HepG2 (cell line): ENCODE results near the gene CCDC106. TPM values are rescaled to one million over a fixed set of nuclear protein-coding genes. Genes with fewer than 3 reads are reported as not detected.

Experiments used
- ATAC-seq: fragments of 200-7000 bp; cut with Tn5 transposase; 3 replicates; pipeline ENCODE4 v1.9.1; 2020; ENCODE audit warnings: mild to moderate bottlenecking, moderate library complexity
- BruUV-seq: library from RNA; stranded (reverse); fragments of 400-500 nt; replicated peaks from 2 replicates; lab custom pipeline; 2021; lab: Mats Ljungman, UMichigan
- CTCF ChIA-PET: fragments of 300-600 bp; formaldehyde crosslinking; extraction: SDS; loops from one replicate; lab custom pipeline; 2021; ENCODE audit warnings: low total read pairs, inconsistent platforms, low intra/inter-chr PET ratio; lab: Yijun Ruan, JAX
- POLR2A ChIA-PET: fragments of 350-600 bp; sonication (Branson Sonifier 250); formaldehyde crosslinking; loops from one replicate; lab custom pipeline; 2020; ENCODE audit warnings: antibody characterized with exemption, inconsistent platforms; lab: Yijun Ruan, JAX
- DNase-seq: peaks from one replicate; pipeline ENCODE4 v3.0.0-alpha.2; 2015; ENCODE audit warnings: low spot score
- FAIRE-seq: peaks from 3 replicates; lab custom pipeline; 2011; peaks lifted over from hg19 to GRCh38; lab: Jason Lieb, UNC
- H2AFZ ChIP-seq: one replicate; pipeline ENCODE4 v1.6.1; 2011; ENCODE audit warnings: low read length, inconsistent platforms
- H3K27ac ChIP-seq: fragments of 300-600 bp; 3 replicates; pipeline ENCODE4 v1.8.0; 2011; ENCODE audit warnings: mixed run types, mild to moderate bottlenecking, mixed read lengths, low read length, inconsistent platforms; ENCODE audit not compliant: insufficient read depth; ENCODE audit errors: extremely low read length
- H3K27me3 ChIP-seq, 2 experiments: fragments of 200-600 bp in 1 of 2; 2 replicates in 1 of 2; 3 replicates in 1 of 2; pipeline versions ENCODE4 v1.6.0 to v1.8.0; 2011; ENCODE audit warnings: low read length in 2 of 2, mild to moderate bottlenecking in 2 of 2, moderate library complexity in 2 of 2, inconsistent platforms in 1 of 2; ENCODE audit not compliant: insufficient read depth in 2 of 2, control insufficient read depth in 1 of 2
- H3K36me3 ChIP-seq, 2 experiments: fragments of 200-600 bp in 1 of 2; replicated peaks in 1 of 2; 2 replicates in 1 of 2; 3 replicates in 1 of 2; pipeline versions ENCODE4 v1.5.1 to v1.8.0; 2011; ENCODE audit warnings: low read length in 2 of 2, inconsistent platforms in 1 of 2; ENCODE audit not compliant: insufficient read depth in 2 of 2, control insufficient read depth in 1 of 2
- H3K4me1 ChIP-seq: 2 replicates; pipeline ENCODE4 v1.5.1; 2012; ENCODE audit warnings: low read length, inconsistent platforms; ENCODE audit not compliant: insufficient read depth
- H3K4me2 ChIP-seq: 2 replicates; pipeline ENCODE4 v1.6.0; 2011; ENCODE audit warnings: low read depth, low read length, inconsistent platforms
- H3K4me3 ChIP-seq, 3 experiments: fragments of 200-600 bp in 1 of 3; sonication (generic), shearing (Covaris generic) in 1 of 3; replicated peaks in 1 of 3; 2 replicates each; pipeline ENCODE4 v1.5.1; 2011 to 2016; ENCODE audit warnings: low read length in 3 of 3, inconsistent platforms in 2 of 3, low read depth in 2 of 3, mild to moderate bottlenecking in 2 of 3, control low read depth in 1 of 3, mixed read lengths in 1 of 3; ENCODE audit not compliant: insufficient read depth in 1 of 3
- H3K79me2 ChIP-seq: one replicate; pipeline ENCODE4 v1.6.1; 2011; ENCODE audit warnings: low read length, inconsistent platforms; ENCODE audit not compliant: insufficient read depth
- H3K9ac ChIP-seq: 2 replicates; pipeline ENCODE4 v1.6.0; 2011; ENCODE audit warnings: mild to moderate bottlenecking, low read depth, low read length, inconsistent platforms; ENCODE audit not compliant: insufficient read depth
- H3K9me3 ChIP-seq: 2 replicates; pipeline ENCODE4 v1.5.1; 2012; ENCODE audit warnings: mild to moderate bottlenecking, low read length
- H4K20me1 ChIP-seq: 2 replicates; pipeline ENCODE4 v1.6.0; 2011; ENCODE audit warnings: inconsistent platforms, mild to moderate bottlenecking, low read length, moderate library complexity; ENCODE audit not compliant: insufficient read depth
- ARID3A ChIP-seq: IDR thresholded peaks from 2 replicates; pipeline ENCODE4 v1.6.1; 2012; ENCODE audit warnings: low read depth, low read length, improper control_type of control experiment
- GABPB1 ChIP-seq: IDR thresholded peaks from 2 replicates; pipeline ENCODE4 v1.6.1; 2016; ENCODE audit warnings: mild to moderate bottlenecking, missing genetic modification reagents, moderate library complexity, missing compliant biosample characterization
- HNRNPH1 ChIP-seq: fragments of 200-400 bp; formaldehyde crosslinking; optimal IDR thresholded peaks from 2 replicates; pipeline ENCODE3; 2017; ENCODE audit warnings: mild to moderate bottlenecking, low read depth, low read length
- MTF2 ChIP-seq: sonication (generic); formaldehyde crosslinking; IDR thresholded peaks from 2 replicates; pipeline ENCODE4 v1.5.0; 2020; ENCODE audit warnings: missing genetic modification reagents, borderline replicate concordance
- POLR2AphosphoS2 ChIP-seq: IDR thresholded peaks from 2 replicates; pipeline ENCODE4 v1.6.1; 2011; ENCODE audit warnings: low read depth, low read length, improper control_type of control experiment
- RAD51 ChIP-seq: fragments of 450-650 bp; IDR thresholded peaks from 2 replicates; pipeline ENCODE4 v1.6.1; 2016; ENCODE audit warnings: borderline replicate concordance
- REST ChIP-seq, 2 experiments: IDR thresholded peaks; 2 replicates each; pipeline ENCODE4 v1.6.1; 2011 to 2012; ENCODE audit warnings: low read length in 2 of 2, borderline replicate concordance in 1 of 2, low read depth in 1 of 2, mild to moderate bottlenecking in 1 of 2, moderate library complexity in 1 of 2
- SNAPC4 ChIP-seq: sonication (generic); formaldehyde crosslinking; IDR thresholded peaks from 2 replicates; pipeline ENCODE4 v1.4.0; 2020; ENCODE audit warnings: mild to moderate bottlenecking, missing genetic modification reagents
- STAT5B ChIP-seq: sonication (generic); formaldehyde crosslinking; IDR thresholded peaks from 2 replicates; pipeline ENCODE4 v1.4.0; 2020; ENCODE audit warnings: missing genetic modification reagents
- ZNF3 ChIP-seq: IDR thresholded peaks from 2 replicates; pipeline ENCODE4 v1.7.0; 2017; ENCODE audit warnings: inconsistent platforms
- ZNF713 ChIP-seq: sonication (generic); formaldehyde crosslinking; IDR thresholded peaks from 2 replicates; pipeline ENCODE4 v1.4.0; 2020; ENCODE audit warnings: mild to moderate bottlenecking, missing genetic modification reagents
- ZSCAN30 ChIP-seq: sonication (generic); formaldehyde crosslinking; IDR thresholded peaks from 2 replicates; pipeline ENCODE4 v1.5.0; 2020; ENCODE audit warnings: mild to moderate bottlenecking, missing genetic modification reagents
- WGBS: methylation state at CpG from one replicate; pipeline ENCODE4 v1.1.6; 2017; ENCODE audit warnings: low lambda C conversion rate; 5-methylcytosine and 5-hydroxymethylcytosine counted together
- in situ Hi-C: cut with HindIII; loops from 2 replicates; pipeline ENCODE4 v1.10.0; 2017; ENCODE audit warnings: low pct_unique_long_range_greater_than_20kb; ENCODE audit not compliant: extremely low pct_ligation_motif_present
- intact Hi-C: fragments of 100-400 bp; cut with micrococcal nuclease; formaldehyde crosslinking; loops from one replicate; pipeline ENCODE4 v1.10.0; 2022; ENCODE audit not compliant: unreplicated experiment
- polyA plus RNA-seq, 8 experiments: library from polyadenylated mRNA; depleted of rRNA in 3 of 8; stranded (reverse) in 7 of 8; unstranded in 1 of 8; fragments of >200 nt; fragmentation: Illumina TruSeq in 4 of 8; extraction: Trizol in 4 of 8; gene quantifications; 2 replicates each; pipeline versions ENCODE4 v1.2.1 to v1.2.3, GENCODE V29; 2011 to 2016; ENCODE audit warnings: low read depth in 4 of 8, missing spikeins in 1 of 8, mixed read lengths in 1 of 8; ENCODE audit not compliant: insufficient read depth in 1 of 8
- total RNA-seq, 5 experiments: library from RNA; depleted of rRNA; stranded (reverse); fragments of >200 nt; fragmentation: Illumina TruSeq; extraction: Trizol; gene quantifications; 2 replicates each; pipeline ENCODE4 v1.2.3, GENCODE V29; 2016; ENCODE audit warnings: low read depth in 1 of 5

Gene CCDC106
- total and polyA plus RNA-seq, 2 of the 13 experiments (the other 11 are each of a cell fraction or from before 2014, with no cell fraction given), result 4.7 to 8.8 TPM

GRCh38 chr19:55609326-55609725 is 38.7 kb upstream of the CCDC106 start:
- POLR2A ChIA-PET, result no interaction called here
- no TSS peak for BruUV-seq
- H2AFZ ChIP-seq, result no peak overlapping the region
- no peak for FAIRE-seq
- peaks cover 0 to 2% of the 10 kb centered on the region in 2 experiments; a peak in 1 of 5 replicates for H3K36me3 ChIP-seq
- intact Hi-C loops, result loop anchor here (10.0 kb wide), 1 partner anchor 55 kb away; no protein-coding TSS in a partner anchor
- CTCF ChIA-PET, result no interaction called here
- H3K4me3 ChIP-seq, result no peak overlapping the region
- no peak overlapping the region for H3K27ac ChIP-seq
- no peaks in the 10 kb centered on the region; a peak in 1 of 5 replicates for H3K27me3 ChIP-seq
- no peaks in the 10 kb centered on the region for H3K9me3 ChIP-seq
- no peak overlapping the region for H3K4me2 ChIP-seq
- TF ChIP-seq ZNF713 (CRISPR knock-in tag), result no peak
- no peak for TF ChIP-seq RAD51
- no peak for TF ChIP-seq REST (IDR thresholded peaks at IDR 0.05; ENCODE audit: borderline replicate concordance in 1 of 2, low read depth in 1 of 2, low read length in 2 of 2)
- TF ChIP-seq GABPB1, result no peak
- no peak for TF ChIP-seq STAT5B (CRISPR knock-in tag)
- no peak for TF ChIP-seq MTF2 (CRISPR knock-in tag)
- no peak for TF ChIP-seq ZSCAN30 (CRISPR knock-in tag)
- no peak for TF ChIP-seq ZNF3 (CRISPR knock-in tag)
- TF ChIP-seq POLR2AphosphoS2, result no peak
- TF ChIP-seq HNRNPH1, result no peak
- no peak for TF ChIP-seq ARID3A
- no peak for TF ChIP-seq SNAPC4 (CRISPR knock-in tag)
- TF ChIP-seq, all 625 proteins: peak for 0
- in situ Hi-C loops, result loop anchor here (5.0 kb wide), 1 partner anchor 92 kb away; no protein-coding TSS in a partner anchor
- no peak for ATAC-seq
- WGBS, result 94% methylated on average over 5 of the region's 5 CpGs
- Histone ChIP-seq H4K20me1 (no peaks in the 10 kb centered on the region), H3K9ac (no peak overlapping the region), H3K4me1 (peaks cover 24% of the 10 kb centered on the region), H3K79me2 (peaks cover 15% of the 10 kb centered on the region)
- no peak for DNase-seq
